Measurements from ENCODE around the gene NCOA3. TPM values are rescaled to one million over a fixed set of nuclear protein-coding genes. Genes with fewer than 3 reads are reported as not detected.

Gene NCOA3
- total RNA-seq, 1 experiment from 2014 or later: 23.3 TPM

- H3K56ac ChIP-seq (ENCODE audit: insufficient read length, low read depth, low read length): no peak overlapping the region
- no peak overlapping the region for H3K18ac ChIP-seq (ENCODE audit: insufficient read length, low read depth, low read length)
- H2BK15ac ChIP-seq (ENCODE audit: low read depth, low read length): no peak overlapping the region
- no peaks in the 10 kb centered on the region for H4K20me1 ChIP-seq (ENCODE audit: control insufficient read depth, insufficient read depth, insufficient read length)
- no peak overlapping the region for H4K8ac ChIP-seq (replicated peaks; ENCODE audit: insufficient read length, low read depth, low read length)
- H2AK5ac ChIP-seq (ENCODE audit: insufficient read length, low read length): no peak overlapping the region
- no peaks in the 10 kb centered on the region for H3K79me2 ChIP-seq (ENCODE audit: insufficient read depth, low read length)
- H2BK5ac ChIP-seq (ENCODE audit: insufficient read length, low read length): no peak overlapping the region
- H4K5ac ChIP-seq (ENCODE audit: insufficient read length, low read depth, low read length): no peak overlapping the region
- no peak overlapping the region for H3K14ac ChIP-seq (ENCODE audit: insufficient read depth, low read length)
- H3K27ac Mint-ChIP-seq: no peak overlapping the region
- no peaks in the 10 kb centered on the region for H3K23me2 ChIP-seq (ENCODE audit: insufficient read length, low read depth, low read length, poor library complexity, severe bottlenecking)
- no peaks in the 10 kb centered on the region for H3K9me3 Mint-ChIP-seq
- H3K79me1 ChIP-seq (ENCODE audit: insufficient read depth, low read depth, low read length, poor library complexity, severe bottlenecking): no peaks in the 10 kb centered on the region
- H2BK12ac ChIP-seq (ENCODE audit: insufficient read length, low read depth, low read length): no peak overlapping the region
- no peak overlapping the region for H2BK120ac ChIP-seq (ENCODE audit: low read depth, low read length, poor library complexity, severe bottlenecking)
- H3K36me3 Mint-ChIP-seq (ENCODE audit: insufficient read depth in 1 of 3, low read depth in 3 of 3): peaks cover 17 to 39% (median 25%) of the 10 kb centered on the region in 3 experiments; a peak in 6 of 7 replicates
- no peak overlapping the region for H3K9ac ChIP-seq (ENCODE audit: extremely low read depth, insufficient read length, low read length)
- H3K4ac ChIP-seq (ENCODE audit: low read depth, low read length): no peak overlapping the region
- no peaks in the 10 kb centered on the region for H3K27me3 Mint-ChIP-seq (ENCODE audit: low read depth)
- H3K27ac ChIP-seq (ENCODE audit: insufficient read length, low read depth, low read length): no peak overlapping the region
- no peak for TF ChIP-seq CTCF (conservative IDR thresholded peaks at IDR 0.05)
- no peaks in the 10 kb centered on the region for H3K9me3 ChIP-seq (ENCODE audit: control insufficient read depth, low read depth, low read length)
- no peak for DNase-seq
- H2BK20ac ChIP-seq (ENCODE audit: low read depth, low read length, poor library complexity, severe bottlenecking): no peak overlapping the region
- H2AFZ ChIP-seq (ENCODE audit: low read length): no peak overlapping the region
- no peak overlapping the region for H3K4me2 ChIP-seq (ENCODE audit: insufficient read depth, insufficient read length, low read length)
- no peaks in the 10 kb centered on the region for H3K27me3 ChIP-seq (ENCODE audit: insufficient read depth, low read length)
- H3K4me3 Mint-ChIP-seq: no peak overlapping the region
- no peak overlapping the region for H4K91ac ChIP-seq (ENCODE audit: insufficient read length, low read depth, low read length)
- no peak overlapping the region for H3T11ph ChIP-seq (ENCODE audit: low read length)
- peaks cover 11% of the 10 kb centered on the region; the same call in 1 of the 2 replicates for H3K4me1 ChIP-seq (ENCODE audit: insufficient read depth, low read length)
- H3K4me1 Mint-ChIP-seq: peaks cover 46 to 53% of the 10 kb centered on the region in 2 experiments
- WGBS (ENCODE audit: extremely low coverage, insufficient read length, low lambda C conversion rate): no CpG with 5 or more reads among the region's 2 CpGs
- H3K23ac ChIP-seq (ENCODE audit: insufficient read length, low read depth, low read length): no peak overlapping the region
Measured at GRCh38 chr20:47652794-47653193, 151.1 kb downstream of the NCOA3 start.

Data from H9 (cell line).